Activated CD4-positive, alpha-beta T cell treated with anti-CD3 and anti-CD28 coated beads for 36 hours (primary cell): Measurements from ENCODE around the gene HARBI1. TPM values are rescaled to one million over a fixed set of nuclear protein-coding genes. Genes with fewer than 3 reads are reported as not detected.

ENCODE experiments used
- ATAC-seq: fragments of 200-7000 bp; cut with Tn5 transposase; one replicate; pipeline ENCODE4 v1.10.0; 2021; ENCODE audit warnings: mild to moderate bottlenecking, moderate library complexity
- CTCF ChIA-PET: fragments of 350-600 bp; sonication (Branson Sonifier 250); formaldehyde crosslinking; loops from one replicate; lab custom pipeline; 2021; ENCODE audit warnings: antibody characterized with exemption; lab: Charles Lee
- POLR2A ChIA-PET: fragments of 350-600 bp; sonication (Branson Sonifier 250); formaldehyde crosslinking; loops from one replicate; lab custom pipeline; 2021; ENCODE audit warnings: antibody characterized with exemption, inconsistent platforms; lab: Charles Lee
- DNase-seq: peaks from one replicate; pipeline ENCODE4 v3.0.0-alpha.2; 2020
- H3K27ac Mint-ChIP-seq: one replicate; pipeline ENCODE4 v1.8.0; 2021; ENCODE audit warnings: mixed read lengths
- H3K27me3 Mint-ChIP-seq: one replicate; pipeline ENCODE4 v1.8.0; 2021; ENCODE audit warnings: mixed read lengths
- H3K36me3 Mint-ChIP-seq: one replicate; pipeline ENCODE4 v1.8.0; 2021; ENCODE audit warnings: low read depth, mixed read lengths
- H3K4me1 Mint-ChIP-seq: one replicate; pipeline ENCODE4 v1.8.0; 2021; ENCODE audit warnings: mixed read lengths
- H3K4me3 Mint-ChIP-seq: one replicate; pipeline ENCODE4 v1.8.0; 2021; ENCODE audit warnings: mild to moderate bottlenecking, moderate library complexity, mixed read lengths
- H3K9me3 Mint-ChIP-seq: one replicate; pipeline ENCODE4 v1.8.0; 2021; ENCODE audit warnings: low read depth, mixed read lengths
- intact Hi-C, 2 experiments: fragments of 100-400 bp; cut with DNase I in 1 of 2; cut with micrococcal nuclease in 1 of 2; formaldehyde crosslinking; loops; one replicate each; pipeline versions ENCODE4 v1.14.2 to v1.15.1; 2022 to 2024; cut with DNase I, micrococcal nuclease
- total RNA-seq, 2 experiments: library from RNA; stranded (reverse); gene quantifications; one replicate each; pipeline ENCODE4 v1.2.3, GENCODE V29; 2021

HARBI1 gene
- total RNA-seq, 2 experiments from 2014 or later: 2.3 to 2.7 TPM

DNA sequence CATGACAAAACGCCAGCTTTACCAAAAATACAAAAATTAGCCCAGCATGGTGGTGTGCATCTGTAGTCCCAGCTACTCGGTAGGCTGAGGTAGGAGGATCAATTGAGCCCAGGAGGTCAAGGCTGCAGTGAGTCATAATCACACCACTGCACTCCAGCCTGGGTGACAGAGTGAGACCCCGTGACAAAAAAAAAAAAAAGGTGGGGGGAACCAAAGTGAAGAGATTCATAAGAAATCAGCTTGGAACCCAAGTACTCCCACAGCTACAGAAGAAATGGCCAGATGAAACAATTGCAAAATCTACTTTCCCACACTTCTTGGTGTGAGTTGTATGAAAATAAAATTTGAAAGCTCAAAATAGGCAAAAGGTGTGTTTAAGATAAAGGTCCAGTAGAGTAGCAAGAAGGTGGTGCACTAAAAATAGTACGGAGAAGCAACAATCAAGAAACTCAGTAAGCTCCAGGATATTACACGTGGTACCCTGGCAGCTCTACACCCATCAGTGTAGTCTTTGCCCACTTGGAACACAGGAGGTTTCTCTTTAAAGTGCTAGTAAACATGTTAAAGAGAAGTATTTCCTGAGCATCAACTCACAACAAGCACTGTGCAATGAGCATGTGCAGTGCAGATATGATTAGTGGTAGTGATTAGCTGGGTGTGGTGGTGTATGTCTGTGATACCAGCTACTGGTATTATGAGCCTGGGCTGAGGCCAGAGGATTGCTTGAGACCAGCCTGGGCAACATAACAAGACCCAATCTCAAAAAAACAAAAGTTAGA lies 5.3 kb downstream of the HARBI1 start:
- ATAC-seq (no peak), DNase-seq (no peak)
- Mint-ChIP-seq H3K4me3 (no peak overlapping the region), H3K4me1 (peaks cover 12% of the 10 kb centered on the region), H3K9me3 (no peaks in the 10 kb centered on the region), H3K27me3 (no peaks in the 10 kb centered on the region), H3K36me3 (no peaks in the 10 kb centered on the region), H3K27ac (no peak overlapping the region)
- intact Hi-C loops: no loop called here
- ChIA-PET POLR2A (interaction anchor here (0.6 to 1.1 kb wide), 2 partner anchors 17 to 996 kb away, joined by 5 to 10 read pairs; partner anchors contain the start of gene AMBRA1), CTCF (interaction anchor here (1.3 to 1.6 kb wide), 2 partner anchors 18 to 82 kb away, joined by 4 to 7 read pairs; partner anchors contain the start of gene AMBRA1)

- Mint-ChIP-seq H3K4me3 (no peak overlapping the region), H3K36me3 (no peaks in the 10 kb centered on the region), H3K4me1 (peaks cover 2% of the 10 kb centered on the region), H3K27me3 (no peaks in the 10 kb centered on the region), H3K9me3 (no peaks in the 10 kb centered on the region), H3K27ac (no peak overlapping the region)
- ChIA-PET POLR2A (interaction anchor here (0.6 kb wide), 1 partner anchor 29 kb away, joined by 3 read pairs; no protein-coding TSS in a partner anchor), CTCF (no interaction called here)
- intact Hi-C loops: no loop called here
- DNase-seq (no peak), ATAC-seq (no peak)
Observed at GRCh38 chr11:46609386-46609785, 7.6 kb downstream of the HARBI1 start.

DNA sequence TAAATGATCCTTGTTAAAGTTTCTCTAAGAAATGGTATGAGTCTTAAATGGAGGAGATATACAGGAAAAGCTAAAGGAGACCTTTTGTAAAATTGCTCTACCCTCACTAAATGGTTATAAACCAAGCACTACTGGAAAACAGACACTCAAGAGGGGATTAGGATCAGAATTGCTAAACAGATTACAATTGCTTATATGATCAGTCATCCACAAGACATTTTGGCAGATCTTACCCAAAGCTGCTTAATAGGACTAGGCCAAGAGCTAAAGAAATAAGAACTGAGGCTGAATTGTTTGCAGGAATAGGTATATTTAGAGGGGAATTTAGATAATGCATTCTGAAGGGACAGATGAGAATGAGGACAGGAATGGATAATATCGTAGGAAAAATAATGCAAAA lies 9.5 kb downstream of the HARBI1 start:
- POLR2A ChIA-PET: no interaction called here
- CTCF ChIA-PET: no interaction called here
- intact Hi-C loops: no loop called here
- no peaks in the 10 kb centered on the region for H3K27me3 Mint-ChIP-seq
- DNase-seq (no peak), ATAC-seq (no peak)
- no peaks in the 10 kb centered on the region for H3K36me3 Mint-ChIP-seq
- no peaks in the 10 kb centered on the region for H3K9me3 Mint-ChIP-seq
- no peak overlapping the region for H3K27ac Mint-ChIP-seq
- no peak overlapping the region for H3K4me3 Mint-ChIP-seq
- peaks cover 2% of the 10 kb centered on the region for H3K4me1 Mint-ChIP-seq

DNA sequence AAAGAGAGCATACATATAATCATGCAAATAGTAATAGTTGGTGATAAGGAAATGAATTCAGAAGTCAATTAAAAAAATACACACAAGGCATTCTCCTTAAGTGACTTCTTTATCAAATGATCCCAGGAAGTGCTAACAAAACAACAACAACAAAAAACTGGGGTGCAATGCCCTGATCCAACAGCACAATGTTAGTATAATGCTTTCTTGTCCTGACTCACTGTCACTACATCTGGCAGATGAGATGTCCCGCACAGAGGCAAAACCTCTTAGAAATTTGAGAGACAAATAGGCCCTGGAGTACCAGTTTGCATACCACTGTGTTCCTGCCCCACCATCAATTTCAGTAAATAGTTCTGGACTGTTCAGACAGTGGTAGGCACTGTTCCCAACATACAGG lies 12.2 kb downstream of the HARBI1 start:
- ChIA-PET CTCF (interaction anchor here (0.7 kb wide), 1 partner anchor 80 kb away, joined by 5 read pairs; no protein-coding TSS in a partner anchor), POLR2A (no interaction called here)
- no peaks in the 10 kb centered on the region for H3K27me3 Mint-ChIP-seq
- ATAC-seq (no peak), DNase-seq (no peak)
- H3K9me3 Mint-ChIP-seq: no peaks in the 10 kb centered on the region
- no peak overlapping the region for H3K27ac Mint-ChIP-seq
- no peaks in the 10 kb centered on the region for H3K36me3 Mint-ChIP-seq
- no peaks in the 10 kb centered on the region for H3K4me1 Mint-ChIP-seq
- intact Hi-C loops: no loop called here
- H3K4me3 Mint-ChIP-seq: no peak overlapping the region

GRCh38 chr11:46603704-46604308 lies 13.2 kb downstream of the HARBI1 start:
- ChIA-PET POLR2A (no interaction called here), CTCF (no interaction called here)
- H3K36me3 Mint-ChIP-seq: no peaks in the 10 kb centered on the region
- intact Hi-C loops: no loop called here
- H3K9me3 Mint-ChIP-seq: no peaks in the 10 kb centered on the region
- H3K4me1 Mint-ChIP-seq: no peaks in the 10 kb centered on the region
- H3K27me3 Mint-ChIP-seq: no peaks in the 10 kb centered on the region
- DNase-seq (no peak), ATAC-seq (no peak)
- no peak overlapping the region for H3K4me3 Mint-ChIP-seq
- no peak overlapping the region for H3K27ac Mint-ChIP-seq

GRCh38 chr11:46601129-46601528 lies 15.9 kb downstream of the HARBI1 start:
- H3K4me1 Mint-ChIP-seq: peaks cover 4% of the 10 kb centered on the region
- H3K36me3 Mint-ChIP-seq: no peaks in the 10 kb centered on the region
- no peaks in the 10 kb centered on the region for H3K27me3 Mint-ChIP-seq
- H3K27ac Mint-ChIP-seq: no peak overlapping the region
- DNase-seq: no peak
- H3K9me3 Mint-ChIP-seq: no peaks in the 10 kb centered on the region
- intact Hi-C loops: no loop called here
- ChIA-PET CTCF (no interaction called here), POLR2A (no interaction called here)
- no peak for ATAC-seq
- no peak overlapping the region for H3K4me3 Mint-ChIP-seq

- CTCF ChIA-PET: interaction anchor here (0.6 to 1.2 kb wide), 3 partner anchors 21 to 772 kb away, joined by 3 read pairs; no protein-coding TSS in a partner anchor
- Mint-ChIP-seq H3K4me1 (peaks cover 4% of the 10 kb centered on the region), H3K9me3 (no peaks in the 10 kb centered on the region), H3K27ac (no peak overlapping the region), H3K4me3 (no peak overlapping the region), H3K36me3 (no peaks in the 10 kb centered on the region), H3K27me3 (no peaks in the 10 kb centered on the region)
- intact Hi-C loops: no loop called here
- no peak for DNase-seq
- ATAC-seq: no peak
- POLR2A ChIA-PET: no interaction called here
Observed at GRCh38 chr11:46600194-46600960, 16.6 kb downstream of the HARBI1 start.

GRCh38 chr11:46599340-46600193 lies 17.5 kb downstream of the HARBI1 start:
- ChIA-PET POLR2A (no interaction called here), CTCF (interaction anchor here (0.6 to 1.2 kb wide), 5 partner anchors 20 to 773 kb away, joined by 3 read pairs; no protein-coding TSS in a partner anchor)
- Mint-ChIP-seq H3K4me3 (no peak overlapping the region), H3K4me1 (peaks cover 4% of the 10 kb centered on the region), H3K9me3 (no peaks in the 10 kb centered on the region), H3K27ac (no peak overlapping the region), H3K36me3 (no peaks in the 10 kb centered on the region), H3K27me3 (no peaks in the 10 kb centered on the region)
- ATAC-seq: no peak
- DNase-seq: no peak
- intact Hi-C loops: no loop called here

GRCh38 chr11:46597609-46598219 lies 19.3 kb downstream of the HARBI1 start:
- Mint-ChIP-seq H3K27ac (peak overlapping the region; percentile 16), H3K4me1 (peaks cover 11% of the 10 kb centered on the region), H3K36me3 (no peaks in the 10 kb centered on the region), H3K4me3 (no peak overlapping the region), H3K27me3 (no peaks in the 10 kb centered on the region), H3K9me3 (no peaks in the 10 kb centered on the region)
- POLR2A ChIA-PET: no interaction called here
- CTCF ChIA-PET: no interaction called here
- DNase-seq: no peak
- no peak for ATAC-seq
- intact Hi-C loops: no loop called here

DNA sequence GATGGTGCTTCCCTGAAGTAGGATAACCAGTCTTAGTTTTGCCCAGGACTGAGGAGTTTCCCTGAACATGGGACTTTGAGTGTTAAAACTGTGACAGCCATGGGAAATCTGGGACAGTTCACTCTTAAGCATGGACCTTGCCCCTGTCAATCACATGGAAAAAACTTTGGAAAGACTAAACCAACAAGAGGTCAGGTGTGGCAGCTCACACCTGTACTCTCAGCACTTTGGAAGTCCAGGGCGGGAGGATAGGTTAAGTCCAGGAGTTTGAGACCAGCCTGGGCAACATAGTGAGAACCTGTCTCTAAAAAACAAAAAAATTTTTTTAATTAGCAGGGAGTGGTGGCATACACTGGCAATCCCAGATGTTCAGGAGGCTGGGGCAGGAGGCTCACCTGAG lies 19.9 kb downstream of the HARBI1 start:
- H3K9me3 Mint-ChIP-seq: no peaks in the 10 kb centered on the region
- no peaks in the 10 kb centered on the region for H3K27me3 Mint-ChIP-seq
- no peaks in the 10 kb centered on the region for H3K36me3 Mint-ChIP-seq
- H3K4me3 Mint-ChIP-seq: no peak overlapping the region
- POLR2A ChIA-PET: no interaction called here
- CTCF ChIA-PET: no interaction called here
- no peak overlapping the region for H3K27ac Mint-ChIP-seq
- peaks cover 17% of the 10 kb centered on the region for H3K4me1 Mint-ChIP-seq
- DNase-seq (no peak), ATAC-seq (no peak)
- intact Hi-C loops: no loop called here
